HG03196 (cell line): ENCODE measurements around the gene KCNIP1.

Experiments
- ATAC-seq: cut with Tn5 transposase; IDR thresholded peaks from one replicate; pipeline ENCODE4 v1.9.1; 2021; ENCODE audit not compliant: unreplicated experiment

The KCNIP1 gene

DNA sequence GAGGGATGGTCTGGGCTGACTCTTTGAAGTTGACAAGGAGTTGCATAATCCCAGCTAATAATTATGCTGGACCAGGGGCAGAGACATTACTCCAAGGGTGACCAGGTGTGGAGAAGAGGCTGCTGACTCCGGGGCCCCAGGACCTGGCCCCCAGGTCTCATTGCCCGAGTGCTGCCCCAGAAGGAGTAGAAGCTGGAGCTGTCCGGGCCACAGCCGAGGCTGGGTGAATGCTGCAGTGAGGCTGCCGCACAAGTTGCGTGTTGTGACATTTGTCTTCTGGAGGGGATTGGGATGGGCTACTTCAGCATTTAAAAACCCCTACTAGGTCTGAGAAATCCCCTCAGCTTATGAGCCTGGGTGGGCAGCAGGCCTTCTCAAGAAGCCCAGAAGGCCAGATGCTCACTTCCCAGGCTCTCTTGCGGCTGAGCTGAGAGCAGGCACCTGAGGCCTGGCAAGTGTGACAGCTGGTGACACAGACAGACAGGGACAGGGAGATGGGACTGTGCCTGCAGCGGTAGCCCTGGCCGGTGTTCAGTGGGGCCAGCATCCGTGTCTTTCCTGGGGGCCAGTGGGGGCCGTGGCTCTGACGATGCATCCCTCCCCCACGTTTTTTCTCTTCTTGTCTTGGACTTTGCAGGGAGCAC, 122.8 kb downstream of the KCNIP1 start:
- no peak for ATAC-seq

DNA sequence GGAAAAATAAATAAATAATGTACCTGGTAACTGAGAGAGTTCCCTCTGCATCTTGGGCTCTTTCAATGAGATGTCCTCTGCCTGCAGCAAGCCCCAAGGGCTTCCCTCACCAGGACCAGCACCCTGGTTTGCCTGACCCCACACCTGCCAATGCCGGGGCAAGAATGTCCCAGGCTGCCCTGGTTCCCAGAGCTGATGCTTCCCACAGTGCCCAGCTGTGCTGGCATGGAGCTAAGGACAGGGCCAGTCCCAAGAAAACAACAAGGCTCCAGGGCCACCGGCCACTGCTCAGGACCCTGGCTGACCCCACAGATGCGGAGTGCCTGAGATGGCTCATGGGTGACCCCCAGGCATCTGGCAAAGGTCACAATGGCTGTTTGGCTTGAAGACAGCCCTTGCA, 123.5 kb downstream of the KCNIP1 start:
- no peak for ATAC-seq

DNA sequence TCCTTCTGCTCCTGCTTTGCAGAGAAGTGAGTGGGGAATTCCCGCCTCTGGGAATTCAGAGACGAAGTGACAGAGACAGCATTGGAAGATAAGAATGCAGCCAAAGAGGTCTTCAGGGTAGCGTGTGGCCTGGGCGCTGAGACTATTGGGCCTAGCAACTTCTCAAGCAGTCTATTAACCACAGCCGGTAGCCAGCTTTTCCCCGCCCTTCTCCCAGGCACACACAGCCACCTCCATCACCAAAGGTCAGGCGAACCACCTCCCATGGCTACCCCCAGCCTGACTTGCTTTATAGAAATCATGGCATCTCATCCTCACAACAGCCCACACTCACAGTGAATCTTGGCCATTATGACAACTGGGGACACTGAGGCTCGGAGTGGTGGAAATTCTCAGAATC, 124.2 kb downstream of the KCNIP1 start:
- no peak for ATAC-seq

DNA sequence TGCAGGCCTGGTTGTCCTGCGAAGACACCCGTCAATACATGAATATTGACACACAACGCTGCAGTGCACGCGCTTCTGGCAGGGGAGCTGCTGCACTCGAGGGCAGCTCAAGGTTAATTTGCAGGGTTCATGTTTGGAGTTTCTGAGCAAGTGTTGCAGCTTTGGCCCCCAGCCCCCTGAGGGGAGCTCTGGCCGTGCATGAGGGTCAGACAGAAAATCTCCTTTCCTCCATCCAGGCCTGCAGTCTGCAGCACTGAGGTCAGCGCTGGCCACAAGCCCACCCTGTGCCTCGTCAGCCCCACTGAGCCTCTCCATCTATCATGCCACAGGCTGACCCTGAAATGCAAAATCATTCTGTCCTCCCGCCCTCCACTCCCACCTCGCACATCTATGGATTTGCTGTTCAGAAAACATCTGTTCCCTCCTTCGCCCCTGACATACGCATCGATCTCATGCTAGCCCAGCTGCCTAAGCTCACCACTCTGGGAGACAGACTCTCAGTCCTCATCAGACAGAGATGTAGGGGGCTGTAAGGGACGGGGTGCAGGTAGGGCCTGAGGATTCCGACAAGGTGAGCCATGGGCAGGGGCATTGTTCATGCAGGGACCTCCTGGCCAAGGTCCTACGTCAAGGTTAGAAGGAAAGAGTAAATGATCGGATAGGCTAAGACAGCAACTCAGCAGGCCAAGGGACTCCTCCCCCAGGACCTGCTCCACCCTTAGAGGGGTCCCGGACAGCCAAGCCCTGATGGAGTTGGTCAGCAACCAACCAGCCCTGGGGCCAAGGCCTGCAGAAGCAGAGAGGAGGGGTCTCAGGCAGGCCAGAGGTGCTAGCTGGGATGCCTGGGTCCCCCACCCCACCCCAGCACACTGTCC, 125.1 kb downstream of the KCNIP1 start:
- ATAC-seq, result no peak

GRCh38 chr5:170629566-170630175, 125.9 kb downstream of the KCNIP1 start:
- no peak for ATAC-seq

DNA sequence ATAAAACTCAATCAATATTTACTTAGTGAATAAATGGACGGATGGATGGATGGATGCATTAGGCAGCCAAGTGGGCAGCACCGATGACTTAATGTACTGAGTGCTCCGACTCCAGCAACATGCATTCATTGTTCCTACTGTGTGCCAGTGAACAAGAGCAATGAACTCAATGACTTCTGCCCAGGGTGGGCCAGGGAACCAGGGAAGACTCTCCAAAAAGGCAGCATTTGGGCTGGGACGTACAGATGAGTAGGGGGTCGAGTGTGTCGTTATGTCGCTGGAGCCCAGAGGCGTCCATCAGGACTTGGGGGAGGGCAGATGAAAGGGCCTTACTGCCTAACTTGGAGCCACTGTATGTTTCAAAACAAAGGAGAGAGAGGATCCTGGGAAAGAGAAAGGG, 126.4 kb downstream of the KCNIP1 start:
- no peak for ATAC-seq

DNA sequence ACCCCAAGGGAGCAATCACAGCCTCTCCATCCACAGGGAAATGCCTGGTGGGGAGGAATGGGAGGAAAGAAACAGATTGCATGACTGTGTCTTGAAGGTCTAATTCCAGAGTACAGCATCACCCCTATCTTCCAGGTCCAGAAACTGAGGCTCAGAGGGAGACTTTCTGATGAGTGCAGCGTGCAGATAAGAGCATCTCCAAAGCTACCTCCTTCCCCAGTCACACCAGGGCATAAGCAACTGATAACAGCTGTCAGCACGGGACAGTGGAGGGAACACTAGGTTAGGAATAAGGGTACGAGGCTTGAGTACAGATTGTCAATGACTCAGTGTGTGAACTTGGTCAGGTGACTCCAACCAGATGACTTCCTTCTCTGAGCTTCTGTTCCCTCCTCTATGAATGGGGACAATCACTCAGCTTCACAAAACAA, 126.9 kb downstream of the KCNIP1 start:
- ATAC-seq, result no peak

GRCh38 chr5:170631466-170632195, 127.8 kb downstream of the KCNIP1 start:
- ATAC-seq, result no peak

GRCh38 chr5:170632266-170632984, 128.6 kb downstream of the KCNIP1 start:
- ATAC-seq, result no peak

DNA sequence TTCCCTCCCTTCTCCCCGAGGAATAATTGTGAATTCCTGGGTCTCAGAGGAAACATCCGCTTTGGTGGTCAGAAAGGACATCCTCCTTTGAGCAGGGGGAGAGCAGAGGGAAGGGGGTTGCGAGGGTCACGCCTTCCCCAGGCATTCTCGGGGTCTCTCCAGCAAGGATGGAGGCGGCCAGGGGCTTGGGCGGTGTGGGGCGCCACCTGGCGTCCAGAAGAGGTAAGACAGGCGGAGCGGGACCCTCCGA, 129.1 kb downstream of the KCNIP1 start:
- ATAC-seq, result no peak

DNA sequence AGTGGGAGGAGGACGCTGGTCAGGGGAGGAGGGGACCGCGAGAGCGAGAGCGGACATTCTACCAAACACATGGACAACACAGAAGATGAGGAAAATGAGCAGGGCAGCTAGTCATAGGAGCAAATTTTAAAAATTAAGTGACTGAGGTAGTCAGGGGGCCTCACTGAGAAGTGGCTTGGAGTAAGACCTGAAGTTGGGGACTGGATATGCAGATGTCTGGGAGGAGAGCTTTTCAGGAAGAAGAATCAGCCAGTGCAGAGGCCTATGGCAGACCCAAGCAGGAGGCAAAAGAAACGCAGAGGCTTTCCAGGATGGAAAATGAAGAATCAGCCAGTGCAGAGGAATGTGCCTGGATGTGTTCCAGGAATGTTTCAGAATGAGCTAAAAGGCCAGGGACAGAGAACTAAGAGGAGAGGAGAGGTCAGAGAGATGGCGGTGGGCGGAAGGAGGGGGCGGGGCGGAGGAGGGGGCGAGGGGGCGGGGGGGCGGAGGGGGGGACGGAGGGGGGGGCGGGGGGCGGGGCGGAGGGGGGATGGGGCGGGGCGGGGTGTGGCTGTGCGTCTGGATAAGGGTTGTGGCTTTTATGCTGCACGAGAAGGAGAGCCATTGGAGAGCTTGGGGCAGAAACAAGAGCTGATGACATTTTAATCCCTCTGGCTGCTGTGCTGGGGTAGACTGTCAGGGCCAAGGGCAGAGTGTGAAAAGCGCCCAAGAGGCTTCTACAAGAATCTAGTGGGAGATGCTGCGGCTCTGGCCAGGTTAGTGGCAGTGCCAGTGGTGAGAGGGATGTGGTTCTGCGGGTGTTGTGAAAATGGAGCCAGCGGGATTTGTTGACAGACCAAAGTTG, 129.6 kb downstream of the KCNIP1 start:
- ATAC-seq, result no peak

DNA sequence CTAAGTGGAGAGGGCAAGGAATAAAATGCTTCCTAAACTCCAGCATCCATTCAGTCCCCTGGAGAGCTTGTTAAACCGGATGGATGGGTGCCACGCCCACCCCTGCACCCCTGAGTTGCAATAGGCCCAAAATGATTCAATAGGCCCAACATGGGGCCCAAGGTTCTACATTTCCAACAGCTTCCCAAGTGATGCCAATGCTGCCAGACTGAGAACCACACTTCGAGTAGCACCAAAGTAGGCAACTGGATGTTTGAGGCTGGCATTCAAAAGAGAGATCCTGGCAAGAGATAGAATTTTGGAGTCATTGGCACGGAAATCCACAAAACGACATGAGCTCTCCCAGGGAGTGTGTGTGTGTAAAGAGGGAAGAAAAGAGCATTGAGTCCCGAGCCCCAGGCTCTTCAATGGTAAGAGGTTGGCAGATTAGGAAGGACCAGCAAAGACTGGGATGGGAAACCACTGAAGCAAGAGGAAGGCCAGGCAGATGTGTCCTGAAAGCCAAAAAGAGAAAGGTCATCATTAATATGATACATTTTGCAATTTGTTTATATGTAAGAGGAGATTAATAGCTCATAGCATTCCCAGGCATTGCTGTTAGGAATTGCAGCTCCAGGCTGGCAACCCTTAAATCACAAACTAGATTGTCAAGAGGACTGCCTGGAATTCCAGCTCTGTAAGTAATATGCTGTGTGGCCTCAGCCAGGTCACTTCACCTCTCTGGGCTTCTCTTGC, 130.6 kb downstream of the KCNIP1 start:
- no peak for ATAC-seq

DNA sequence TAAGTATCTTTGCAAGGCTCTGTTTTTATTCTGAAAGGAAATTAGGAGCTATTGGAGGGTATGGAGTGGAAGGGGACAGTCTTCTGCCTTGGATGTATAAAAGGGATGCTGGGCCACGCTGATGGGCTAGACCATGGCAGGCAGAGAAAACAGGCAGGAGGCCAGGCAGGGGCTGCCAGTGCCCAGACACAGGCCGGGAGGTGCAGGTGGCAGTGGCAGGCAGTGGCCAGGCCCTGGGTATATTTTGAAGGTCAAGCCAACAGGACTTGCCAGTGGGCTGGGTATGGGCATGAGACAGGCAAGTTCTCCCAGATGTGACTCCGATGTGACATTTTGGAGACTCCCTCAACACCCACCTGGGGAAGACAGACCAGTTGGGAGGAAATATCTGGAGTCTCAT, 131.9 kb downstream of the KCNIP1 start:
- ATAC-seq, result no peak

GRCh38 chr5:170636206-170636605, 132.4 kb downstream of the KCNIP1 start:
- no peak for ATAC-seq

DNA sequence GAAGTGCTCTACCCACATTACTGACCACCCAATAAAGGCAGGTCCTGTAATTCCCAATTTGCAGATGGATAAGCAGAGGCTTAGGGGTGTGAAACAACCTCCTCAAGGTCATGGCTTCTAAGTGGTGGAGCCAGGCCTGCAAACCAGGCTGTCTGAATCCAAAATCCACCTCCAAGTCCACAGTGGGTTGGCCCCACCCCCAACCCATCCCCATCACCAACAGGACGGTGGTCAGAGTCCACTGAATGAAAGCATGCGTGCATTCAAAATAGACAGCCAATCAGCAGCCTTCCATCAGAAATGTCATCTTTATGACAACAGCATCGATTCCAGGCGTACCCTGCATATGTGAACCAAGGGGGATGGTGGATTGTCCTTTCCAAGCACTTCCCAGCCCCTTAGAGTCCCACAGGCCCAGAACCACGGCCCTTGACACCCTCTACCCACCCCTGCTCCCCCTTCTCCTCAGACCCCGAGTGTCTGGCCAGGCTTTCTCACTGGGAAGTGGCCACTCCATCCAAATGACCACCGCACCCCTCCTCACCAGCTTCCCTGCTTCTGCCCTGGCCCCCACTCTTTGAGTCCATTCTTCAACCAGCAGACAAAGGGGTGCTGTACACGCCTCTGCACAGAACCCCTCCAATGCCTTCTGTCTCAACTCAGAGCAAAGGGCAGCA, 133.1 kb downstream of the KCNIP1 start:
- ATAC-seq, result no peak

DNA sequence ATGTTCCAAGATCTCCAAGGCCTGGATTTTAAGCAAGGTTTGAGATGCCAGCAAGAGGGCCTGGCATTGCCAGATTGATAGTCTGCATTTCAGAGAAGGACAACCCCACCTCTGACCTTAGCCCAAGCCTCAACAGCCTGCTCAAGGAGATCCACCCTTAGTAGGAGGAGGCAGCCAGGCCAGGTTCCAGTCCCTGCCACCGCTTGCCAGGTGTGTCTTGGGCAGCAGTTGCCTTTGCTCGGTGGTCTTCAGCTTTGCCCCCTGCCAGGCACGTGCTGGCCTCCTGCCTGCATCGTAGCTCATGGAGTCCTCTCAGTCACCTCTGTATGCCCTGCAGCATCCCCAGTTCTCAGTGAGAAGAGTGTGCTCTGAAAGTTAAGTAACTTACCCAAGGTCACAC, 134.2 kb downstream of the KCNIP1 start:
- no peak for ATAC-seq

GRCh38 chr5:170638454-170639220, 134.8 kb downstream of the KCNIP1 start:
- no peak for ATAC-seq
